Stimulated activated CD4-positive, alpha-beta T cell treated with anti-CD3 and anti-CD28 coated beads, Interleukin-15, amount 100 ng/mL, for 48 hours (primary cell): Measurements from ENCODE around the gene RIOX2.

ENCODE experiments used
- DNase-seq, 2 donors: peaks; one replicate each; pipeline ENCODE4 v3.0.0-alpha.2; 2020; ENCODE audit warnings: low read depth in 2 of 2

The RIOX2 gene

GRCh38 chr3:97954228-97954827, 17.9 kb downstream of the RIOX2 start:
- DNase-seq, result no peak

- no peak for DNase-seq
Observed at GRCh38 chr3:97952872-97953271, 19.4 kb downstream of the RIOX2 start.

GRCh38 chr3:97952280-97952679, 20.0 kb downstream of the RIOX2 start:
- no peak for DNase-seq

GRCh38 chr3:97950360-97950759, 21.9 kb downstream of the RIOX2 start:
- DNase-seq, result no peak

GRCh38 chr3:97949743-97950142, 22.5 kb downstream of the RIOX2 start:
- DNase-seq, result no peak

GRCh38 chr3:97949110-97949485, 23.1 kb downstream of the RIOX2 start:
- no peak for DNase-seq

DNA sequence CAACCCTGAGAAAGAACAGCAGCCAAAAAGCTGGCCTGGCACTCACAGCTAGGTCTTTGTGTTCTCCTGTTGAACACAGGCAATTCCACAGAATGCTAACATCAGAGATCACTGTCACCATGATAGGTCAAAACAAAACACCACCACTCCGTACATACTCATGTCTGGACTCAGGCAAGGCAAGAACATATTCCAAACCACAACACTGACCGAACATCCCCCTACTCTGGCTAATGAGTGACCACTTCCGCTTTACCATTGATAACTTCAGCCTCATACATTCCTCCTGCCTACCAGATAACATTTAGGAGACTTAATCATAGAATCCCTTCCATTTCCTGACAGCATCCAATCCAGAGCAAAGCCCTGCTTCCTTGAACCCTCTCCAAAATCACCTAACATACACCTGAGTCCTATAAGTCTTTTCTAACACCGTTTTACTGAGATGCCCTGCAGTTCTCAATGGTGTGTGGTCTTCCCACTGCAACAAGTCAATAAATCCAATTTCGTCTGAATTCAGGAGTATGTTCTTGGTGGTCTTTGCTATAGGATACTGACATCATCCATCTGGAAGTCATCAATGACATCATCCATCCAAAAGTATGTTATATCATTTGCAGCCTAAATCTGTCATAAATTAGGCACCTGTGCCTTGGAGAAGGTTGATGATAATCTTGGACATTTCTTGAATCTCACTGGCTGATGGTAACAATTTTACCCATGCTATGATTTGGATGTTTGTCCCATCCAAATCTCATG, 23.7 kb downstream of the RIOX2 start:
- DNase-seq, result no peak

GRCh38 chr3:97942801-97943546, 29.3 kb downstream of the RIOX2 start:
- no peak for DNase-seq

GRCh38 chr3:97940034-97940433, 32.2 kb downstream of the RIOX2 start:
- DNase-seq, result no peak

DNA sequence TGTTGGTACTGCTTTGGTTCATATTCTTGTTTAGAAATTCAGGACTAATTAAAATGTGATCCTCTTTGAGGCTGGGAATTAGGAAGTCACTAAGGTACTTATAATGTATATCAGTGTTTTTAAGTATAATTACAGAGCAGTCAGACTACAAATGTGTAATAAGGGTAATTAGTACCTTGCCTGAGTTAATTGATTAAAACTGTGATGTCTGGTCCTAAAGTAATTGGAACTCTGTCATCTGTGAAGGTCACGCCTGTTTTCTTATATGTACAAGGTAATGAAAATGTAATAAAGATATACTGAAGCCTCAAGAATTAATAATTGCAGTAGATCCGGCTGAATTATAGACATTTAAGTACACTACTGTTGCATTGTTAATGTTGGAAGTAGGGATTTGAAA, 32.8 kb downstream of the RIOX2 start:
- DNase-seq, result no peak

GRCh38 chr3:97938444-97938843, 33.8 kb downstream of the RIOX2 start:
- DNase-seq, result no peak

- no peak for DNase-seq
Observed at GRCh38 chr3:97937205-97937604, 35.0 kb downstream of the RIOX2 start.

DNA sequence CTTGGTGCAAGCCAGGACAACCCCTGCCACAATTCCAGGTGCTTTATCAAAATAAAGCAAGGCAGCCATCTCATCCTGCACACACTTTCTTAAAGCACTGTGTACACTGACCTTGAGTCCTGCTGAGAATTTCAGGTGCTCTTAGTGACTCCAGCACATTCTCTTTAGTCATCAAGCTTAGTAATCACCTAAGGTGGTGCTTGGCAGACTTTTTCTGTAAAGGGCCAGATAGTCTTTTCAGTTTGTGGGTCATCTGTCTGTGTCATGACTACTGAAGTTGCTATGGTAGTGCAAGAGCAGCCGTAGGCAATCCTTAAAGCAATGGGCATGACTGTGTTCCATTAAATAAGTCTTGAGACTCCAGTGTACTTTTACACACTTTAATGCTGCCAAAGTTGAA, 36.4 kb downstream of the RIOX2 start:
- DNase-seq, result no peak

GRCh38 chr3:97934980-97935695, 37.1 kb downstream of the RIOX2 start:
- DNase-seq, result no peak

GRCh38 chr3:97932387-97932801, 39.8 kb downstream of the RIOX2 start:
- no peak for DNase-seq

DNA sequence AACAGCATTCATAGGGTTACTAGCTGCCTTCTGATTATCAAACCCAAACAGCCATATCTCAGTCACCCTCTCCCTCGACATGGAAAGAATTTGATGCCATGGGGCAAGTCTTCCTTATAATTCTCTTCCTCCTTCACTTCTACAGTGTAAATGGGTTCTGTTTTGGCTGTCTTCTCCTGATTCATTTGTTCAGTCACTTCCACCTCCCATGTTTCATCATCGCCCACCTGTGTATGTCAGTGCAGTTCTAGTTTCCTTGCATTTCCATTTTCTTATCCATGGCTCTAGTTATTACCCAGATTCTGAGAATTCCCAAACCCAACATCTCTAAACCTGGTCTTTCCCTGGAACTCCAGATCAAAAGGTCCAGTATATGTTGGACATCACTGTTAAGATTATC, 41.0 kb downstream of the RIOX2 start:
- no peak for DNase-seq

- no peak for DNase-seq
Observed at GRCh38 chr3:97930018-97930417, 42.2 kb downstream of the RIOX2 start.

GRCh38 chr3:97928986-97929385, 43.2 kb downstream of the RIOX2 start:
- no peak for DNase-seq

- DNase-seq, result no peak
Observed at GRCh38 chr3:97927704-97928103, 44.5 kb downstream of the RIOX2 start.

DNA sequence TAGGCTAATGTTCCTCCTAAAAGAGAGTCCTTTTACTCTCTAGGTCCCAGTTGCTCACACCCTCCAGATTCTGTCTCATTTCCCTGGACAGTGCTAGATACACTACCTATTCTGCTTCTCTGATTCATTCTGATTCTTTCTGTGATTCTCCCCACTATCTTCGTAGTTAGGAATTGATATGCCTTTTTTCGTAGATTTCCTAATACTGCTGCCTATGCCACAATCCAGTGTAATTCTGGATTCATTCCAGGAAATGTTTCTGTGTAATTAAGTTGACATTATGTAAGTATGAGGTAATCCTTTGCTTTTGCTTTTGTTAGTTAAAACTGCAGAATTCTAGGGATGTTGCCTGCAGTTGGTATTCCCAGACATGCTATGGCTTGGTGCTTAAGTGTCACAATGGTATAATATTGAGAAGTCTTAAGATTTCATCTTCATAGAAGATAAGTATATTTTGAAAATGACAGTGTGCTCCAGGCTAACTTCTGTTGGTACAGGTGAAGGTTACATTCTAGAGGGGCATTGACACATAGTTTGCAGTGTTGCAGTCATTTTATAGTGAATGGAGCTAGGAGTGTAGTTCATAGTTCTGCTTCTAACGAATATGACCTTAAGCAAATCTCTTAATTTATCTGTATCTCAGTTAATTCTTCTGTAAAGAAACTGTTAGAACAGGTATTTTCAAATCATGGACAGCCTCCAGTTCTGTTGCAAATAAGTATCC, 54.3 kb downstream of the RIOX2 start:
- no peak for DNase-seq

DNA sequence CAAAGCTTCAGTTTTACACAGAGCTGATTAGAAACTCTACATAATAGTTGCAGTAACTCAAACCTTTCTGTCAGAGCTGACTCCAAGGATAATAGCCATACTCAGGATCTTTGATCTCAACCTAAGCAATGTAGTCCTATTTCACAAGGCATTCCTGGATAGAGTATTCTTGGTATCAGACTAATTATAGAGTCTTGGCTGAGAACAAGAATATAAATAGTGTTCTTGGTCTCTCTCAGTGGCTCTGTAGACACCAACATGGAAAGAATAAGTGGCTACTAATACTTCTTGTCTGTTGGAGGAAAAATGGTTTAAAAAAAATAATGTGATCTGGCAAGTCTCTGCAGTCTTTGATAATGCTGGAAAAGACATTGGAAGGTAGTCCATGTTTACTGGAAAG, 55.7 kb downstream of the RIOX2 start:
- no peak for DNase-seq

- no peak for DNase-seq
Observed at GRCh38 chr3:97914388-97914787, 57.8 kb downstream of the RIOX2 start.
